HG02571 (cell line): ENCODE data around the gene AP3B2.
"Not testable (repeated sequence)": the region's sequence is repeated elsewhere in the genome, so short reads cannot be mapped to it uniquely, and the experiment has no call there.

ENCODE experiments used
- ATAC-seq: cut with Tn5 transposase; IDR thresholded peaks from one replicate; pipeline ENCODE4 v1.9.1; 2021; ENCODE audit warnings: mild to moderate bottlenecking, moderate library complexity; ENCODE audit not compliant: unreplicated experiment

The AP3B2 gene

GRCh38 chr15:82650046-82650670, 59.5 kb downstream of the AP3B2 start:
- no peak for ATAC-seq

- no peak for ATAC-seq
Observed at GRCh38 chr15:82649226-82649999, 60.3 kb downstream of the AP3B2 start.

GRCh38 chr15:82648257-82649103, 61.2 kb downstream of the AP3B2 start:
- ATAC-seq, result no peak

- no peak for ATAC-seq
Observed at GRCh38 chr15:82647835-82648256, 61.8 kb downstream of the AP3B2 start.

- no peak for ATAC-seq
Observed at GRCh38 chr15:82647045-82647834, 62.4 kb downstream of the AP3B2 start, which contains the start of gene CPEB1. TSS of gene CPEB1 (minus strand) at chr15:82647363. CDS start at chr15:82628459, 18,904 bp downstream.

GRCh38 chr15:82646250-82647044, 63.2 kb downstream of the AP3B2 start:
- ATAC-seq, result no peak

GRCh38 chr15:82644967-82645852, 64.5 kb downstream of the AP3B2 start:
- ATAC-seq, result not testable (repeated sequence)

- ATAC-seq, result no peak
Observed at GRCh38 chr15:82643992-82644391, 65.7 kb downstream of the AP3B2 start.

GRCh38 chr15:82642656-82643055, 67.0 kb downstream of the AP3B2 start:
- ATAC-seq, result no peak

GRCh38 chr15:82641129-82641798, 68.4 kb downstream of the AP3B2 start:
- no peak for ATAC-seq

GRCh38 chr15:82640672-82641071, 69.0 kb downstream of the AP3B2 start:
- ATAC-seq, result no peak

- no peak for ATAC-seq
Observed at GRCh38 chr15:82635798-82636197, 73.9 kb downstream of the AP3B2 start.

- ATAC-seq, result no peak
Observed at GRCh38 chr15:82630033-82630432, 79.6 kb downstream of the AP3B2 start.

GRCh38 chr15:82625136-82625535, 84.5 kb downstream of the AP3B2 start:
- no peak for ATAC-seq

- ATAC-seq, result no peak
Observed at GRCh38 chr15:82624438-82624837, 85.2 kb downstream of the AP3B2 start.

GRCh38 chr15:82624008-82624407, 85.7 kb downstream of the AP3B2 start:
- no peak for ATAC-seq

GRCh38 chr15:82621970-82622369, 87.7 kb downstream of the AP3B2 start:
- ATAC-seq, result no peak

GRCh38 chr15:82613747-82614146, 95.9 kb downstream of the AP3B2 start:
- no peak for ATAC-seq
